ENCODE data around the gene SECISBP2L. TPM values are rescaled to one million over a fixed set of nuclear protein-coding genes. Genes with fewer than 3 reads are reported as not detected.

Gene SECISBP2L
- total and polyA plus RNA-seq, 9 of the 15 experiments (the other 6 are each of a cell fraction or from before 2014, with no cell fraction given) = 0.55 to 14.1 (median 10.4) TPM

- peak; percentile 37; the same call in 1 of the 2 replicates for TF ChIP-seq MGA (IDR thresholded peaks at IDR 0.05)
- no peak for TF ChIP-seq ASH1L (IDR thresholded peaks at IDR 0.05; ENCODE audit: borderline replicate concordance, low read depth, partially characterized antibody)
- TF ChIP-seq PTBP1 (IDR thresholded peaks at IDR 0.05; ENCODE audit: low read depth, low read length) = no peak
- TF ChIP-seq KLF6 (CRISPR knock-in tag; IDR thresholded peaks at IDR 0.05; ENCODE audit: borderline replicate concordance) = no peak
- TF ChIP-seq TAF15 (IDR thresholded peaks at IDR 0.05; ENCODE audit: low read depth, low read length) = no peak
- TF ChIP-seq SFPQ (IDR thresholded peaks at IDR 0.05; ENCODE audit: low read depth, low read length) = no peak
- TF ChIP-seq, protein P1, sequence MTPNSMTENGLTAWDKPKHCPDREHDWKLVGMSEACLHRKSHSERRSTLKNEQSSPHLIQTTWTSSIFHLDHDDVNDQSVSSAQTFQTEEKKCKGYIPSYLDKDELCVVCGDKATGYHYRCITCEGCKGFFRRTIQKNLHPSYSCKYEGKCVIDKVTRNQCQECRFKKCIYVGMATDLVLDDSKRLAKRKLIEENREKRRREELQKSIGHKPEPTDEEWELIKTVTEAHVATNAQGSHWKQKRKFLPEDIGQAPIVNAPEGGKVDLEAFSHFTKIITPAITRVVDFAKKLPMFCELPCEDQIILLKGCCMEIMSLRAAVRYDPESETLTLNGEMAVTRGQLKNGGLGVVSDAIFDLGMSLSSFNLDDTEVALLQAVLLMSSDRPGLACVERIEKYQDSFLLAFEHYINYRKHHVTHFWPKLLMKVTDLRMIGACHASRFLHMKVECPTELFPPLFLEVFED (CRISPR knock-in tag; conservative IDR thresholded peaks at IDR 0.05) = no peak
- no peak for TF ChIP-seq CREB3 (tag; conservative IDR thresholded peaks at IDR 0.05; ENCODE audit: low read depth)
- TF ChIP-seq ZNF717 (CRISPR knock-in tag; IDR thresholded peaks at IDR 0.05) = no peak
- TF ChIP-seq NUFIP1 (IDR thresholded peaks at IDR 0.05; ENCODE audit: partially characterized antibody) = no peak
Measured at GRCh38 chr15:49046220-49047102, at the start of gene SECISBP2L (continued).
